ENCODE data around the gene TMEM273.

DNA sequence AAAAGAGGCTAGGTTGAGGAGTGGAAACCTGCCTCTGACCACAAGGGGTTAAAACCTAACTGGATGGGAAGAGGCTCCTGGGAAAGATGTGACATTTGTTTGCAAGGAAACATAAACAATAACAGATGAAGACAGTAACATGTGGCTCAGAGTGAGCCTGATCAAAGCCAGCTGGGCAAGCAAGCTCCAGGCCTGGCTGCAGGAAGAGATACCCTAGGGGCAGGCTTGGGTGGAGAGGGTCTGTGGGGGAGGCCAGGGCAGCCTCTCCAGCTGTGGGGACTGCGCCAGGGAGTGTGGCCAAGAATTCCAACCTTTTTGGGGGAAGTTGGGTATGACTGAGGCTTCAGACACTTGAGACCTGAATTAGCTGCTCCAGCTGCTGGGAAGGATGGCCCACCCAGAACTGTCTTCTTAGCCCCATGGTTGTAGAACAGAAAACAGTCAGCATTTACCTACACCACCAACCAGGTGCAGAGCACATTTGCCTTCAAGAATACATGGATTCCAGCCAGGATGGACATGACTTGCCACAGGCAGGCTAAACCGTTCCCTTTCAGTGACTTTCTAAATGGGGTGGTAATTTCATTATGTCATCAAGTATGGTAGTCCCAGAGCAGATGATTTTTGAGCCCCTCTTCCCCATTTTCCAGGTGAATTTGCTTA lies 44.0 kb downstream of the TMEM273 start:
- TF ChIP-seq, protein P1, sequence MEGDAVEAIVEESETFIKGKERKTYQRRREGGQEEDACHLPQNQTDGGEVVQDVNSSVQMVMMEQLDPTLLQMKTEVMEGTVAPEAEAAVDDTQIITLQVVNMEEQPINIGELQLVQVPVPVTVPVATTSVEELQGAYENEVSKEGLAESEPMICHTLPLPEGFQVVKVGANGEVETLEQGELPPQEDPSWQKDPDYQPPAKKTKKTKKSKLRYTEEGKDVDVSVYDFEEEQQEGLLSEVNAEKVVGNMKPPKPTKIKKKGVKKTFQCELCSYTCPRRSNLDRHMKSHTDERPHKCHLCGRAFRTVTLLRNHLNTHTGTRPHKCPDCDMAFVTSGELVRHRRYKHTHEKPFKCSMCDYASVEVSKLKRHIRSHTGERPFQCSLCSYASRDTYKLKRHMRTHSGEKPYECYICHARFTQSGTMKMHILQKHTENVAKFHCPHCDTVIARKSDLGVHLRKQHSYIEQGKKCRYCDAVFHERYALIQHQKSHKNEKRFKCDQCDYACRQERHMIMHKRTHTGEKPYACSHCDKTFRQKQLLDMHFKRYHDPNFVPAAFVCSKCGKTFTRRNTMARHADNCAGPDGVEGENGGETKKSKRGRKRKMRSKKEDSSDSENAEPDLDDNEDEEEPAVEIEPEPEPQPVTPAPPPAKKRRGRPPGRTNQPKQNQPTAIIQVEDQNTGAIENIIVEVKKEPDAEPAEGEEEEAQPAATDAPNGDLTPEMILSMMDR (optimal IDR thresholded peaks at IDR 0.05 in 1 of 3, IDR thresholded peaks at IDR 0.05 in 1 of 3, conservative IDR thresholded peaks at IDR 0.05 in 1 of 3; ENCODE audit: extremely low read depth in 1 of 3, insufficient read depth in 2 of 3, low read length in 3 of 3), result no peak
- TF ChIP-seq EZH2 (IDR thresholded peaks at IDR 0.05; ENCODE audit: low read length), result no peak

Measured in keratinocyte (primary cell).